K562 (cell line): ENCODE data around the gene COLQ. TPM values are rescaled to one million over a fixed set of nuclear protein-coding genes. Genes with fewer than 3 reads are reported as not detected.
A peak's percentile ranks its signal among the peaks of the same experiment; 100 is the strongest.

Experiments
- ATAC-seq: fragments of 200-7000 bp; cut with Tn5 transposase; 3 replicates; pipeline ENCODE4 v1.9.1; 2020; ENCODE audit warnings: moderate library complexity
- BruUV-seq: library from RNA; stranded (reverse); fragments of 400-500 nt; replicated peaks from 2 replicates; lab custom pipeline; 2021; lab: Mats Ljungman, UMichigan
- CTCF ChIA-PET: fragments of 300-600 bp; formaldehyde crosslinking; extraction: SDS; loops from one replicate; lab custom pipeline; 2021; ENCODE audit warnings: low intra/inter-chr PET ratio; lab: Yijun Ruan, JAX
- POLR2A ChIA-PET: fragments of 300-600, 350-650 bp; sonication (Branson Sonifier 250); formaldehyde crosslinking; extraction: SDS; loops from one replicate; lab custom pipeline; 2021; ENCODE audit warnings: antibody characterized with exemption, inconsistent platforms; lab: Yijun Ruan, JAX
- DNase-seq, 4 experiments: peaks; one replicate each; pipeline versions ENCODE4 v3.0.0 to v3.0.0-alpha.2; 2011 to 2018; ENCODE audit warnings: low spot score in 3 of 4, mixed read lengths in 3 of 4; ENCODE audit errors: extremely low read depth in 1 of 4
- FAIRE-seq: peaks from 2 replicates; lab custom pipeline; 2011; peaks lifted over from hg19 to GRCh38; lab: Jason Lieb, UNC
- H2AFZ ChIP-seq: 2 replicates; pipeline ENCODE4 v1.6.0; 2011; ENCODE audit warnings: low read depth, low read length, control low read depth, inconsistent platforms
- H3K27ac ChIP-seq: fragments of 200-600 bp; 3 replicates; pipeline ENCODE4 v1.8.0; 2011; ENCODE audit warnings: low read depth, mild to moderate bottlenecking, control low read depth, inconsistent platforms, low read length, moderate library complexity, mixed read lengths; ENCODE audit errors: extremely low read depth
- H3K27me3 ChIP-seq, 2 experiments: fragments of 300-600 bp in 1 of 2; 2 replicates in 1 of 2; 3 replicates in 1 of 2; pipeline versions ENCODE4 v1.6.0 to v1.8.0; 2011; ENCODE audit warnings: inconsistent platforms in 2 of 2, low read length in 2 of 2, mild to moderate bottlenecking in 1 of 2, mixed read lengths in 1 of 2, moderate library complexity in 1 of 2; ENCODE audit not compliant: control insufficient read depth in 2 of 2, insufficient read depth in 2 of 2
- H3K36me3 ChIP-seq: fragments of 300-600 bp; 3 replicates; pipeline ENCODE4 v1.8.0; 2011; ENCODE audit warnings: mild to moderate bottlenecking, low read length, inconsistent platforms; ENCODE audit not compliant: control insufficient read depth, insufficient read depth
- H3K4me1 ChIP-seq, 2 experiments: fragments of 200-600 bp in 1 of 2; replicated peaks in 1 of 2; 2 replicates in 1 of 2; 3 replicates in 1 of 2; pipeline versions ENCODE4 v1.5.1 to v1.8.0; 2011; ENCODE audit warnings: inconsistent platforms in 2 of 2, low read length in 2 of 2, mild to moderate bottlenecking in 1 of 2, mixed read lengths in 1 of 2, moderate library complexity in 1 of 2; ENCODE audit not compliant: control insufficient read depth in 2 of 2, insufficient read depth in 2 of 2
- H3K4me2 ChIP-seq: 2 replicates; pipeline ENCODE4 v1.6.1; 2011; ENCODE audit warnings: low read length, control low read depth, inconsistent platforms, mixed read lengths; ENCODE audit not compliant: insufficient read depth
- H3K4me3 ChIP-seq: fragments of 200-600 bp; sonication (generic), shearing (Covaris generic); 2 replicates; pipeline ENCODE4 v1.5.1; 2016; ENCODE audit warnings: control low read depth, inconsistent platforms
- H3K79me2 ChIP-seq: fragments of 200-600 bp; 3 replicates; pipeline ENCODE4 v1.8.0; 2011; ENCODE audit warnings: low read length, inconsistent platforms; ENCODE audit not compliant: control insufficient read depth, insufficient read depth
- H3K9ac ChIP-seq, 2 experiments: 2 replicates each; pipeline versions ENCODE4 v1.6.0 to v1.6.1; 2011; ENCODE audit warnings: low read depth in 2 of 2, low read length in 2 of 2, control low read depth in 1 of 2, inconsistent platforms in 1 of 2, mild to moderate bottlenecking in 1 of 2, mixed read lengths in 1 of 2; ENCODE audit not compliant: insufficient read depth in 1 of 2
- H3K9me1 ChIP-seq: one replicate; pipeline ENCODE4 v1.6.0; 2011; ENCODE audit warnings: inconsistent platforms, mild to moderate bottlenecking, low read length, moderate library complexity; ENCODE audit not compliant: control insufficient read depth, insufficient read depth
- H3K9me3 ChIP-seq: replicated peaks from 2 replicates; pipeline ENCODE4 v1.5.1; 2011; ENCODE audit warnings: low read depth, low read length, inconsistent platforms; ENCODE audit not compliant: control insufficient read depth, insufficient read depth
- H4K20me1 ChIP-seq: replicated peaks from 2 replicates; pipeline ENCODE4 v1.6.1; 2011; ENCODE audit warnings: low read length, inconsistent platforms, mixed read lengths; ENCODE audit not compliant: control insufficient read depth, insufficient read depth
- ATF3 ChIP-seq, 2 experiments: fragments of 450-650 bp in 1 of 2; sonication (generic) in 1 of 2; formaldehyde crosslinking in 1 of 2; IDR thresholded peaks in 1 of 2; conservative IDR thresholded peaks in 1 of 2; 2 replicates each; pipeline versions ENCODE4 v1.6.1 to v1.8.1; 2016 to 2023; ENCODE audit warnings: mild to moderate bottlenecking in 2 of 2, moderate library complexity in 2 of 2, inconsistent platforms in 1 of 2, missing genetic modification reagents in 1 of 2
- FOSL1 ChIP-seq: fragments of 200-800 bp; sonication (Bioruptor generic); conservative IDR thresholded peaks from 2 replicates; pipeline ENCODE4 v1.6.1; 2016; ENCODE audit warnings: missing genetic modification characterization, missing compliant biosample characterization
- MNT ChIP-seq, 2 experiments: fragments of 450-650 bp; conservative IDR thresholded peaks; 2 replicates each; pipeline ENCODE4 v1.6.1; 2017; ENCODE audit warnings: mild to moderate bottlenecking in 2 of 2, moderate library complexity in 2 of 2
- NFIC ChIP-seq: fragments of 450-650 bp; IDR thresholded peaks from 2 replicates; pipeline ENCODE4 v1.6.1; 2017; ENCODE audit warnings: mild to moderate bottlenecking, inconsistent platforms
- PTBP1 ChIP-seq: fragments of 200-400 bp; formaldehyde crosslinking; IDR thresholded peaks from 2 replicates; pipeline ENCODE4 v1.6.1; 2017; ENCODE audit warnings: low read depth, low read length
- TRIM24 ChIP-seq, 2 experiments: fragments of 450-650 bp; IDR thresholded peaks; 2 replicates each; pipeline ENCODE4 v1.6.1; 2016
- ZNF232 ChIP-seq: sonication (generic); formaldehyde crosslinking; IDR thresholded peaks from 2 replicates; pipeline ENCODE4 v1.8.0; 2022; ENCODE audit warnings: mild to moderate bottlenecking, missing genetic modification reagents
- ZNF316 ChIP-seq: fragments of 450-650 bp; IDR thresholded peaks from 2 replicates; pipeline ENCODE4 v1.6.1; 2016
- ZNF740 ChIP-seq, 3 experiments: fragments of 200-800 bp in 1 of 3; sonication (Bioruptor generic) in 1 of 3; sonication (generic) in 1 of 3; formaldehyde crosslinking in 1 of 3; IDR thresholded peaks; 2 replicates each; pipeline versions ENCODE4 v1.6.1 to v1.8.0; 2016 to 2022; ENCODE audit warnings: mild to moderate bottlenecking in 2 of 3, missing compliant biosample characterization in 2 of 3, missing genetic modification characterization in 2 of 3, missing genetic modification reagents in 1 of 3
- WGBS: fragments of 100-300 bp; shearing (Covaris generic); methylation state at CpG from one replicate; pipeline ENCODE4 v1.1.6; 2016; ENCODE audit warnings: low coverage, mixed read lengths; ENCODE audit not compliant: insufficient coverage; ENCODE audit errors: missing lambda C conversion rate; 5-methylcytosine and 5-hydroxymethylcytosine counted together
- in situ Hi-C: fragments of 300-500 bp; cut with MboI; formaldehyde crosslinking; loops from 4 replicates; pipeline ENCODE4 v1.15.0; 2018; ENCODE audit warnings: inconsistent platforms, mixed read lengths
- intact Hi-C: fragments of 100-400 bp; cut with micrococcal nuclease; formaldehyde crosslinking; loops from 2 replicates; pipeline ENCODE4 v1.14.2; 2022
- polyA plus RNA-seq, 8 experiments: library from polyadenylated mRNA; depleted of rRNA in 4 of 8; stranded (reverse) in 5 of 8; unstranded in 3 of 8; fragments of >200 nt; fragmentation: Nextera tagmentation in 2 of 8; fragmentation: Illumina TruSeq in 1 of 8; extraction: Ambion mirVana in 2 of 8; extraction: Trizol in 1 of 8; gene quantifications; 2 replicates each; pipeline versions ENCODE4 v1.2.1 to v1.2.3, GENCODE V29; 2011 to 2014; ENCODE audit warnings: inconsistent platforms in 1 of 8, missing spikeins in 1 of 8
- total RNA-seq, 7 experiments: library from RNA; depleted of rRNA in 6 of 7; stranded (reverse); fragments of >200 nt in 6 of 7; fragmentation: Illumina TruSeq in 2 of 7; extraction: Trizol in 2 of 7; gene quantifications; 2 replicates each; pipeline versions ENCODE4 v1.2.1 to v1.2.3, GENCODE V29; 2011 to 2021; ENCODE audit warnings: low replicate concordance in 1 of 7

Gene COLQ
- total and polyA plus RNA-seq, 9 of the 15 experiments (the other 6 are each of a cell fraction or from before 2014, with no cell fraction given) = 0.04 to 0.36 (median 0.27) TPM; not detected in 4

- POLR2A ChIA-PET = interaction anchor here (0.6 kb wide), 1 partner anchor 8 kb away, joined by 3 read pairs; no protein-coding TSS in a partner anchor
- Histone ChIP-seq H2AFZ (peak overlapping the region; percentile 96), H3K4me1 (peaks cover 3 to 9% of the 10 kb centered on the region in 2 experiments; a peak in 4 of 5 replicates), H3K4me3 (peak overlapping the region; percentile 80), H3K9me3 (peaks cover 5% of the 10 kb centered on the region), H3K36me3 (peaks cover 41% of the 10 kb centered on the region), H3K27ac (peak overlapping the region; percentile 76), H3K4me2 (peak overlapping the region; percentile 94), H3K9ac (peak overlapping the region; percentile 76 to 96), H3K9me1 (no peaks in the 10 kb centered on the region), H3K27me3 (no peaks in the 10 kb centered on the region), H4K20me1 (no peaks in the 10 kb centered on the region), H3K79me2 (peaks cover 45% of the 10 kb centered on the region)
- BruUV-seq = TSS peak; percentile 76
- in situ Hi-C loops (no loop called here), intact Hi-C loops (no loop called here)
- no peak for ATAC-seq
- peak in 1 of 4 experiments; percentile 15 for DNase-seq
- WGBS = 53% methylated on average over 16 of the region's 16 CpGs
- CTCF ChIA-PET = no interaction called here
- FAIRE-seq = no peak
- TF ChIP-seq TRIM24 (IDR thresholded peaks at IDR 0.05) (peak; percentile 67 to 70), NFIC (no peak), ZNF316 (peak; percentile 93), ZNF232 (CRISPR knock-in tag) (0 out of 2 replicates have a peak, but pooled peaks have one; percentile 4), FOSL1 (tag) (no peak), ATF3 (IDR thresholded peaks at IDR 0.05) (0 out of 2 replicates have a peak, but pooled peaks have one; percentile 30), ATF3 (CRISPR knock-in tag; conservative IDR thresholded peaks at IDR 0.05) (no peak), PTBP1 (0 out of 2 replicates have a peak, but pooled peaks have one; percentile 16), MNT (conservative IDR thresholded peaks at IDR 0.05) (no peak), ZNF740 (CRISPR knock-in tag; IDR thresholded peaks at IDR 0.05) (no peak), ZNF740 (tag; IDR thresholded peaks at IDR 0.05) (peak in 1 of 2 experiments; percentile 19; a peak in 1 of 4 replicates)
Measured at GRCh38 chr3:15426579-15427118, 94.9 kb downstream of the COLQ start.
